ENCODE data around the gene MRPL38.

Gene MRPL38

DNA sequence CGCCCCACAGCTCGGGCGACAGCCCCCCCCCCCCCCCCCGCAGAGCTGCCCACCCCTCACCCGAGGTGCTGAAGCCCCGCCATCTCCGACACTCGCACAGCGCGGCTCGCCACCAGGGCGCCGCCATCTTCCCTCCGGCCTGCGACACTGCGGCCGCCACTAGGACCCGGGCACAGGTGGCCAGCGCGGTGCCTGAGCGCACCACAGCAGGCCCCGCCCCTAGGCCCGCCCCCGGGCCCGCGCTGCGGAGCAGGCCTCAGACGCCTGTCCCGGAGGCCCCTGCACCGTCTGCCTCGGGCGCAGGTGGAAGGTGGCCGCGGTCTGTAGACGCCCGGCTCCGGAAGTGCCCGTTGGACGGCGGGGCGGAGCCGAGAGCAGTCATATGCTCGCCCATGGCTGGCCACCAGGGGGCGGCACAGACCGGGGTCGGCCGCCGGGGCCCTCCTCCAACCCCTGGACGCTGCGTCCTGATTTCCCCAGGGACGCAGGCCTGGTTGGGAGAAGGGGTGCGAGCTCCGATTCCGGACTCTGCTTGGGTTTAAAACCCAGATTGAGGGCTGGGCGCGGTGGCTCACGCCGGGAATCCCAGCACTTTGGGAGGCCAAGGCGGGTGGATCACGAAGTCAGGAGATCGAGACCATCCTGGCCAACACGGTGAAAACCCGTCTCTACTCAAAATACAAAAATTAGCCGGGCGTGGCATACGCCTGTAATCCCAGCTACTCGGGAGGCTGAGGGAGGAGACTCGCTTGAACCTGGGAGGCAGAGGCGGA is at the start of gene MRPL38:
TSS of gene MRPL38 (minus strand) at position 136 of the 773 bp plus-strand sequence. CDS start at position 127, 9 bp downstream.
- FAIRE-seq: no peak

DNA sequence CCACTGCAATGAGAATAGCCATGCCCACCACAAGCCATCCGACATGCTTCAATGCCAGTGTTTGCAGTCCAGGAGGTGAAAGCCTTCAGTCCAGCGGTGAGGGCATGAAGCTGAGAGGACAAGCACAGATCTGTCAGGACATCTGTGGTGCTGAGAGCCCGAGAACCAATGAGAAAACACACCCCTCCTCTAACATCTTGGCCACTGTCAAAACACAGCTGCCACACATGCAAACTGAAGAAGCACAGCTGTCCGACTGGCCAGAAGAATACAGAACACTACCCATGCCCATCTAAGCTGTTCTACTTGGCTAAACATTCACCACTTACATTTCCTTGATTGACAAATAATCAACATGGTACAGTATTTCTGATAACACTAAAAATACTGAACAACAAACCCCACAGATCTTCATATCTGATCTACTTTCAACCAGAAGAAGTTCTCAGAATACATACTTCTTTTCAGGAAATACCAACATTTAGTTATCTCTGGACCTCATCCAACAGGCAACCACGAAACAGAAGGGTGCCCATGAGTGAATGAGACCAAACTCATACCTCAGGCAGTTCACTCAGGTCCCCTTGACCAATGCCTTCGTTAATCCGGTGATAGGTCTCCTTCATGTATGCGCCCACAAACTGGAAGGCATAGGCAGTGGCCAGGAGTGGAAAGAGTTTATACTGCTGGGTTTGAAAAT is 46.3 kb upstream of the MRPL38 start:
- no peak for FAIRE-seq

DNA sequence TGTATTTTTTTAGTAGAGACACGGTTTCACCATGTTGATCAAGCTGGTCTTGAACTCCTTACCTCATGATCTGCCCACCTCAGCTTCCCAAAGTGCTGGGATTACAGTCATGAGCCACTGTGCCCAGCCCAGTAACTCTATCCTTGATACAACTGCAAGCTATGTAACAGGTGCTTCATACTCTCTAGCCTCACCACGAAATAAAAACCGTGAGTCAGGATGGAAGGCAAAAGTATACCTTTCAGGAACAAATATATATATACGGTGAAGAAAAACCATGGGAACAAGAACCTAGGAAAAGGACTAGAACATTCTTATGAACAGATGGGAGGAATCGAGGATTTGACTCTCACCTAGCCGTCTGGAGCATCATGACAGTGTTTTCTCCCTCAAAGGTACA is 45.7 kb upstream of the MRPL38 start:
- FAIRE-seq: no peak

DNA sequence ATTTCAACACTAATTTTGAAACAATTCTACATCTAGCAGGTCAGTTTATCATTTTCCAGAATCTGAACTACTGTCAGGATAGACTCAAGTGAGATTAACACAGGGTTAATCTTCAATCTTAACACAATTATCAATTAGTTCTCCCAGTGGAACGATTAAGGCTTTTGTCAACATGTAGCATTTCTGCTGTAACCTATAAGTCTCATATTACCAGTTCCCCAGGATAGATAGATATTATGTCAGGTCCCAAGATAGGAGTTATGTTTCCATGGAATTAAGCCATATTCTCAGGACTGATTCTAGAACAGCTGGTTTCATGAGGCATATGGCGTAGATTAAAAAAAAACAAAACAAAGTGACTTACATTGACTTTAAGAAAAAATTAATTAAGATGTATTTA is 40.5 kb upstream of the MRPL38 start:
- FAIRE-seq: no peak

DNA sequence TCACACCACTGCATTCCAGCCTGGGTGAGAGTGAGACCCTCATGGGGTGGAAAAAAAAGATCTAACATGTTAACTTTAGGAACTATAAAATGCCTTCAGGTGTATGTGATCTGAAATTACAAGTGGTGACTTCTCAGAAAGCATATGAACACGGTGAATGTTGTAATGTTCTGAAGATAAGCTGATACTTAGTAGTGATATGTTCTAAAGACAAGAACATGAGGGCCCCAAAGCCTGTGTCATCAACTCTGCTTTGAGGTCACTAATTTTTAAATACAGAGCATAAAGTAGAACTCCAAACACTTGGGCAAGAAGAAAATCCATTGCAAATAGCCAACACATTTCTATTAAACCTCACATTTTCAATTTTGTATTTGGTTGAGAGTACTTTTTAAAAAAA is 38.8 kb upstream of the MRPL38 start:
- FAIRE-seq: no peak

DNA sequence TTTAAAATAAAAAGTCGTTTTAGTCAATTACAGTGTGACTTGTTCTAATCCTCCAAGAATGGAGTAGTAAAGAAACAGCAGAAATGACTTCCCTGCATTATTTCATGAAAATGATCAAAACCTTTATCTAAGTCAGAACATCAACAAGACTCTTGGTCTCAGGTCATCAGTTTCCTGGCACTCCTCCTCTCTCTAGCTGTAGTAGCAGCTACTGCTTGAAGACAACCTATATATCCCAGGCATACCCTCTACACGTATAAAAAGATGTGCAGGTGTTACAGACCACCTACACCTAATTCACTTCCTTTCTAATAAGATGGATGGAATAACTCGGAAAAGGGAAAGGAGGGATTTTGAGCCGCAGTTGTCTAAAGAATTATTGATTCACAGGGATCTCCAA is 37.8 kb upstream of the MRPL38 start:
- no peak for FAIRE-seq

DNA sequence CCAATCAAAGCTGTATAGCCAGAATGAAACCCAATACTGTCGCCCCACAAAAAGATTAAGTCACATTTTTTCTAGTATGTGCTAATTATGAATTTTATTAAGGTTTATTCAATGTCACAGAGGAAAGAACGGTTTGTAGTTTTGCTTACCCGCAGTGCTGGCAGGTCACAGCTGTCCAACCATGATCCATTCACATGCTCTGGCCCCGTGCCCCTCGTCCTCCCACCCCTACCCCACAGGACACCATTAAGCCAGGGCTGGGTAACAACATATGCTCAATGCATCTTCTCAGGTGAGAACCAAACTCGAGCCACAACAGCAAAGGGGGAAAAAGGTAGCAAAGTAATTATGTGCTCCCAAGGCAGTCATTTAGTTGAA is 36.7 kb upstream of the MRPL38 start:
- no peak for FAIRE-seq

DNA sequence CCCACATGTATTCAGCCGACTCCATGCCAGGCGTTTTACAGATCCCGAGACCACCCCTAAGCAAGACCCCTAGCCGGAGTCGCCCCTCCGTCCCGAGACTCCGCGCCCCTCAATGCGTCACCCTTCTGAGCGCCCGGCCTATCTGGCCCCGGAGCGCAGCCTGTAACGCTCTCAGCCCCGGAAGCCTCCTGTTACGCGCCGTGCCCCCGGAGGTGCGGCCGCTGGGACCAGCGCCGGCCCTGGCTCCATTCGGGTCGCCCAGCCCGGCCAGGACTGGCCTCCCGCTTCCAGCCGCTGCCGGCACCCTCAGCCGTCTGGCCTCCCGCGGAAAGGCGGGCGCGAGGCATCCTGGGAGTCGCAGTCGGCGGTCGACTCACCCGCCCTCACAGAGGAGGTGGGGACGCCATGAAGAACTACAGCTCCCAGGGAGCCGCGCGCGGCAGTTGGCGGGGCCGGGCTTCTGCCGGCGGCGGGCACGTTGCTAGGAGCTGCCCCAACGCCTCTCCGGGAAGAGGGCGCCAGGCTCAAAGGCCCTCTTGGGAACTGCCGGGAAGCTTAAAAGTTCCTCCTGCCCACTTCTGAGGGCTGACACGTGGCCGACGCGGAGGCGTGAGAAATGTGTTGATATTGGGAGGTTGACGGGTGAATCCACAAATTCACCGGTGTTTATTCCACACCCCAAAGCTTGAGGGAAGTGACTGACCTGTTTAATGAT is 36.2 kb upstream of the MRPL38 start, which contains the start of gene FBF1:
TSS of gene FBF1 (minus strand) at position 316 of the 715 bp plus-strand sequence. CDS start 2,893 bp downstream, outside the sequence.
- no peak for FAIRE-seq

DNA sequence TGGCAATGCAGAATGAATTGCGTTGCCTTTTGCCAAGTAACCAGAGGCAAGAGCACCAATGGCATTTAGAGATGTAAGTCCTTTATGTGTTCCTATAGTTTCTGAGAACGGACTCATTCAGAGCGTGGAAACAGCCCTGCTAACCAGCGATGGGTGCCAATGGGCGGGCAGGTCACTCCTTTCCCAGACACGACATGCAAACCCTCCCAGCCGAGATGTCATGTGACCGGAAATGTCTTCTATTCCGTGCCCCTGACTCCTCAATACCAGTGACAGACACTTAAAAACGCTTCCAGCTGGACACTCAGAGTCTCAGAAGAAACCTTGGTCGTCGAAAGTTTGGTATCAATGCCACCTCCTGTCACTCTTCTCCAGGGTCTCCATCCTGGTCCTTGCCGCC is 33.0 kb upstream of the MRPL38 start:
- no peak for FAIRE-seq

DNA sequence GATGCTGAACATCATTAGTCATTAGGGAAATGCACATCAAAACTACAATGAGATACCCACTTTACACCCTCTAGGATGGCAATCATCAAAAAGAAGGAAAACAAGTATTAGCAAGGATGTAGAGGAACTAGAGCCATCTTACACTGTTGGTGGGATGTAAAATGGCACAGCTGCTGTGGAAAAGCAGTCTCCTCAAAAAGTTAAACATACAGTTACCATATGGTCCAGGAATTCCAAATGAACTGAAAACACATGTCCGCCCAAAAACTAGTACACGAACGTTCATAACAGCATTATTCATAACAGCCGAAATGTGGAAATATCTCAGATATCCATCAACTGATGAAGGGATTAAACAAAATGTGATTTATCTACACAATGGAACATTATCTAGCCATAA is 29.1 kb upstream of the MRPL38 start:
- FAIRE-seq: no peak

DNA sequence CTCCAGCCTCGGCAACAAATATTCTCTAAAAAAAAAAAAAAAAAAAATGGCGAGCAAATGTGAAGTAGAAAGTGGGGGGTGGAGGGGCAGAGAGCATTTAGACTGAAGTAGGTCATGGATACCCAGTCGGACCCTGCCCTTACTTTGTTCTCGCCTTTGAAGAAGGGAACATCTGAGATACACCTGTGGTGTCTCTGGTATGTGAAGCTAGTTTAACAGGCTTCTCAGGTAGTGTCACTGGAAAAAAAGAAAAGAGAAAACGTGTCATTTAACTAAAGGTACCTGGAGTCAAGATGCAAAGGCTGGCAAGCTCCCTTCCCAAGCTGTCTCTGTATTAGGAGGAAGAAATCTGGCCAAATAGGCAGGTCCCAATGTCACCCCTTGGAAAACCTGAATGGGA is 28.2 kb upstream of the MRPL38 start:
- no peak for FAIRE-seq

DNA sequence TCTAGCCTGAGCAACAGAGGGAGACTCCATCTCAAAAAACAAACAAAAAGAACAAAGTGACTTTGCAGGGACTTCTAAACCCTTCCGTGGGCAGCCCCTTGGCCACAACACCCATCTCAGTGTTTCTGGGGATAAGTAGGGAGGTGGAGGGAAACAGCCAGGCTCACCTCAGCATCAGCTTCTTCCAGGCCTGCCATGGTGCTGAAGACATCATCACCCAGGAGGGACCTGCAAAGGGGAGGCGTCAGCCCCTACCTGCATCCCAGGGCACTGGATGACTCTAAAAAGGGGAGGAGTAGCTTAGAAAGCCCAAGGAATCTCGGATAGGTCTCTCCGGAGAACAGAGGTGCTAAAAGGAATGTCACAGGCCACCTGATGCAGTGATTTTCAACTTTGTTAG is 26.4 kb upstream of the MRPL38 start:
- FAIRE-seq: no peak

DNA sequence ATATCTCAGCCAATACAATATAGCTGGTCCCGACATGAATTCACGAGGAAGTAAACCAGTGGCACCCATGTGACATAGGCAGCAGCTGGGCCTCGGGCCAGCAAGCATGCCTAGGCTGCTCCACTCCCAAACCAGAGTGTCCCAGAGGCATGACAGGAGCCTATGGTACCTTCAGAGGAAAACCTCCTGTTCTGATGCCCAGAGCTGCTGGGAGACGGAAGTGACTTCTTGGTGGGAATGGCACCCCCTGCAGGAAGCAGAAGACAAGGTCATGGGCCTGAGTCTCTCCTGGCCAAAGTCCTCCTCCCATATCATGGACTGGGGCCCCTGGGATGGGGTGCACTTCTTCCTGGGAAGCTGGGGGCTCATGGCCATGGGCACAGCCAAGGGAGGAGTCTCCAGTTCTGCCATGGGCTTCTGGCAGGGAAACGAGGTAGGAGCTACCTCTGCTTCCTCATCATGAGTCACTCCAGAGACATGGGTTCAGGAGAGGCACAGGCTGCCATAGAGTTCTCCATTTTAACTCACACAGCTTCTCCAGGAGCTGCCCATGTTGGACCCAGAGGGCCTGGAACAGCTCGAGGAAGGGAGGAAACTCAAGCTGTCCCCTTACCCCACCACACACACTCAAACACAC is 22.7 kb upstream of the MRPL38 start:
- FAIRE-seq: no peak

DNA sequence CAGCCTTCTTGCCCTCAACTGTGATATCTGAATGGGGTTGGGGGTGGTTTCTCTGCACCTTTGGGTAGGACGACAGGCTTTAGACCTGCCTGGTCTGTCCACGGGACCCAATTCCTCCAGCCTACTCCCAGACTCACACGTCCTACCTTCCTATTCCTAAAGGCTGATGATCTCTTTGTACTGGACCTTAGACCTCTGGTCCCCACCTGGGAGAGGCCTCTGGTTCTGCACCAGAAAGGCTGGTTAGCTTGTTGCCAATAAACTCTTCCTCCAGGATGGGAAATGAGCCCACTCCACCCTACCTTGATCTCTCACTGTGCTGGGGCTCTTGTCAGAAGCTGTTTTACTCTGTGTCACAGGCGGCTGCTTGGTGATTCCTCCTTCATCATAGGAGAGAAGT is 21.8 kb upstream of the MRPL38 start:
- FAIRE-seq: no peak

DNA sequence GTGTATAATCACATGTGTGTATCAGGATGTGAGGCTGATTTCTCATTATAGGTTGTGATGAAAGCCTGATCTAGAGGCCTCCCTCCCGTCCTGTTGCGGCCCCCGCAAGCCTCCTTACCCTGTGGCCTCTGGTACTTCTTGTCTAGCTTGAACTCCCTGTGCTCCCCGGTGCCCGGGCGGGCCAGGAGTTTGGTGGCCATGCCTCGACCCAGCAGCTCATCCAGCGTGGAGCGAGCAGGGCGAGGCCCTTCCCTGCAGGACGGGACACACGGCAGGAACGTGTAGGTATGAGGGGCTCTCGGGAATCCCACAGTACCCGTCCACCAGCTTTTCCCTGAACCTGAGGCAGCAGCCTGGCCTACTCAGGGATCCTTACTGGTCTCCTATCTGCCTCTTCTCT is 21.2 kb upstream of the MRPL38 start:
- FAIRE-seq: no peak

DNA sequence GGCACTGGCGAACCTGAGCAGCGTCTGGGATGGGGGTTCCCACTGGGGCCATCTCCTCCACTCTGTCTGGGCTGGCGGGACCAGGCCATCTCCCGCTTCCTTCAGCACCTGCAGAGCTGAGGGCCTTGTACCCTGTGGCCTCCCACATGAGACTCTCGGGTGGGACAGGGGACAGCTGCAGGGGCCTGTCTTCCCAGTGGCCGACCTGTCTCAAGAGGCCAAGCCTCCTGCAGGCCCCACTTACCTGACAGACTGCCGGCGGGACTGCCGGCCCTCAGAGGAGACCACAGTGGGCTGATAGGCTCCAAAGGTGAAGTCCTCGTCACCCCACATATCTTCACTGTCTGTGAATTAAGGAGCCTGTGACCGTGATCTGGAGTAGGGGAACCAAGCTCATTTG is 20.4 kb upstream of the MRPL38 start:
- no peak for FAIRE-seq

DNA sequence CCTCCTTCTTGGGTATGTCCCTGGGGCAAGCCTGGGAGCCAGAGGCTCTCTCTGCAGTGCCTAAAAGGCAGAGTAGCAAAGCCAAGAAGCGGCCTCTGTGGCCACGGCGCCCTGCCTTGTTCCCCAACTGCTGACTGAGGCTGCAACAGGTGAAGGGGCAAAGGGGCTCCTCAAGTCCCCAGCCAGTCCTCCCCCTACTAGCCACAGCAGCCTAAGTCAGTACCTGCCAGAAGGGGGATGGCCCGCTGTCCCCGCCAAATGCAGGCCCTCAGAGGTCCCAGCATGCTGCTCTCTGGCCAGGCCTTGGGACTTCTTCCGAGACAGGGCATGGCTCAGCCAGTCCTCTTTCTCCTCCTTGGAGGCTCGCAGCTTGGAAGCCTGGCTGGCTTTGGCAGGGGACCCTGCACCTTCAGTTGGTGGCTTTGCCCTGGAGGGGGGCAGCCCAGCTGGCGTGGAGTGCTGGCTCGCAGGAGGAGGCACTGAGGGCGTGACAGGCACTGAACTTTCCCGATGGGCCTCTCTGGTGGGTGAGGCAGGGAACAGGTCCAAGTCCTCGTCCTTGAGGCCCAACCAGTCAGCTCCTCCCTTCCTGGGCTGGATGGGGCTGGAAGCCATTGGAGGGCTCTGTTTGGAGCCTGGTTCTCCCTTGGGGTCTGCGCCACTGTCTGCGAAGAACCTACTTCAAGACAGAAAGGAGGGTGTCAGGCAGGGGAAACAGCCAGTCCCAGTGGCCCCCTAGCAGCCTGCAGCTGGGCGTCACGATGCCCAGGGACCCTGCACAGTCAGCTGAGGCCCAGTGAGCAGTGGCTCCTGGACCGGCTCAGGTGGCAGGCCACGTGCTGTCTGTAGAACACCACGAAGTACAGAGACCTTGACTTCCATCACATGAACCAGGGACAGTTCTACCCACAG is 18.5 kb upstream of the MRPL38 start:
- FAIRE-seq: no peak

DNA sequence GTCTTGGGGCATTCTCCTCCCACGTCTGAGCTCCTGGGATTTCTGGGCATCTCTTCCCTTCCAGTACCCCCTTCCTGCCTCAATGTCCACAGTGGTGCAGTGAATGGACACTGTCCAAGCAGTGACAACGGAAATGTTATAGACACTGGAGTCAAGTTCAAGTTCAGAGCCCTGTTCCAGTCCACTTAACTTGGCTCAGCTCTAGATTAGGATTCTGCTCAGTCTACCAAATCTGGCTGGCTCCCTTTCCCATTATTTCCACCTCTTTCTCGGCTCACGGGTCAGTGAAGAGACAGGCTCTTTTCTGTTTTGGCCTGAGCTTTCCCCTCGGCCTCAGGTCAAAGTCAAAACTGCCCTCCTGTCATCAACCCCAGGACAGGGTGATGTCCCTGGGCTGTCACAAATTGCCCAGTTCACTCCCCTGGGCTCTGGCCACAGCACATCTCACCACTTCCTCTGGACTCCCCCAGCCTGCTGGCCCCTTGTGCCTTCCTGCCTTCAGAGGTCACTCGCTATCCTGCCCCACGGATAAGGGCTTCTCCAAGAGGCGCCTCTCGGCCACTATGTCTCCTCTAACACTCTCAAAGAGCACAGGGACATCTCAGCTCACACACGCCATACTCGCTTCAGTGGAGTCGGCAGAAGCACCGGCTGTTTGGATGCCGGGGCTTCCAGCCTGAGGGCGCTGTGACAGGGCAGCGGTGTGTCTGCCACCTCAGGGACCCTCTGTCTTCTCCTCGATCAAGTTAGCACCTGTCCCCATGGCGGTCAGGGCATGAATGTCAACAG is 17.7 kb upstream of the MRPL38 start:
- FAIRE-seq: no peak

DNA sequence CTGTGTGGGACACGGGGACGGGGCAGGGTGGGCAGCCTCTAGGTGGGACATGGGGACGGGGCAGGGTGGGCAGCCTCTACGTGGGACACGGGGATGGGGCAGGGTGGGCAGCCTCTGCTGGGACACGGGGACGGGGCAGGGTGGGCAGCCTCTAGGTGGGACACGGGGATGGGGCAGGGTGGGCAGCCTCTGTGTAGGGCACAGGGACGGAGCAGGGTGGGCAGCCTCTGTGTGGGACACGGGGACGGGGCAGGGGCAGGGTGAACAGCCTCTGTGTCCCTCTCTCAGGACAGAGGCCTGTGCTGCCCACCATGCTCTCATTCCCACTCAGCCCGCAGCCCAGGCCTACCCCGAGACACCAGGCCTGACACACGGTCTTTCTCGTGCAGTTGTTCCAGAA is 16.9 kb upstream of the MRPL38 start:
- no peak for FAIRE-seq

DNA sequence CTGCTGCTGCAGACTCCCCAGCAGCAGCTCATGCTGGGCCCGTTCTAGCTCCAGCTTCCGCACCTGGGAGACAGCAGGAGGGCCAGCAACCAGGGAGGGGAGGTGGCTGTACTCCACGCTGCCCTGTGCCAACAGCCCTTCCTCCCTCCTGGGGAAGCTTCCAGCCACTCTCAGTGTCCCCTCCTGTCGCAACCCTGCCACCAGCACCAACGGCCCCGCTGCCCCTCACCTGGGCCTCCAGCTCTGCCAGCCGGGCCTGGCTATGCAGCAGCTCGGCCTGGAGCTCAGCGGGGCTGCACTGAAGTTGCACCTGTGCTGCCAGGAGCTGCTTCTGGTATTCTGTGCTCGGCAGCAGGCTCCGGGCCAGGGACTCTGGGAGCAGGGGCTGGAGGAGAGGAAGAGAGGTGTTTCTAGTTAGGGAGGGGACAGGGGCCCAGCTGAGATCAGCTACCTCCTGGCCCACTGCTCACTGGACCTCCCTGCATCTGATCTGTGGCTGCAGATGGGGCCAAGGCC is 15.4 kb upstream of the MRPL38 start:
- no peak for FAIRE-seq

DNA sequence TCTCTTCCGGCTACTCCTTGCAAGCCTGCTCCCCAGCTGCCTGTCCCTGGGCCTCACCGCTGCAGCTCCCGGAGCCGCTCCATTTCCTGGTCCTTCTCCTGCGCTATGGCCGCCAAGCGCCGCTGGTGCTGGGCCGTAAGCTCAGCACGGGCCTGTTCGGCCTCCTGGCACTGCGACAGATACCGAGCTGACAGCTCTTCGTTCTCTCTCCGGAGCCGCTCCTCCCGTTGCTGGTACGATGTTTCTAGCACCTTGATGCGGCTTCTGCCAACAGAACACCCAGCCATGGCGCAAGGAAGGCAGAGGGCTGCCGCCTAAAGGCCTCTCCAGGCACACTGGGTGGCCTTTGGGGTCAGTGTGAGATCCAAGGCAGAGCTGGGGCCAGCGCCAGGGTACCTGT is 14.9 kb upstream of the MRPL38 start:
- no peak for FAIRE-seq
